GM12873 (cell line): ENCODE data around the gene RETSAT.

Experiments
- TF ChIP-seq, protein P1 (sequence below): IDR thresholded peaks from 2 replicates; pipeline ENCODE4 v1.5.1; 2012; ENCODE audit warnings: low read depth, mild to moderate bottlenecking, moderate library complexity, low read length, control low read depth; ENCODE audit not compliant: insufficient read depth; ENCODE audit errors: missing control alignments

The RETSAT gene

DNA sequence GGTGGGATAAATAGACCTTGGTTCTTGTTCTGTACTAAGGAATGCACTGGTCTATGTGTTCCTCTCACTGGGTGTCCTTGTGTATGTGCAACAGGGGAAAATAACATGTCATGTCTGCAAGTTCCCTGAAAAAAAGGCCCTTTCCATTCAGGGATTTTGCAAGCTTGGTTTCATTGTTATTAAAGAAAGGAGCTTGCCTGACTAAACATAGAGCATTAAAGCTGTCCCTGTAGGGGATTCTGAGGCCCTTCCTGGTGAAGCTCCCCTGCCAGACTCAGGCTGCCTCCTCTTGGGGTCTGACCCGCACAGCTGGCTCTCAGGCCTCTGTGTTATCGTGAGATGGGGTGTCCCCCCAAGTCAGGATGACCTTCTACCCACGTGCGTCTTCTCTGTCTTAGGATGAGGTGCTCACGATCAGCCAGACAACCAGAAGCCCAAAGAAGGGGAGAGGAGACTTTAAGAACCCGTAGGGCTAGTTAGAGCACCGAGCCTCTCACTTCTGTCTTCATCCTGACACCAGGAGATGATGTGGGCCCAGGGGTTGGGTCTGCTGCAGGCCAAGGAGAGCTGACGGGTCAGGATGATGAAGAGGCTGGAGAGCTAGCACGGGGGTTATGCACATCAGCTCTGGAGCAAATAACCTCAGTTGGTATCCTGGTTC lies 34.7 kb upstream of the RETSAT start:
- TF ChIP-seq, protein P1, sequence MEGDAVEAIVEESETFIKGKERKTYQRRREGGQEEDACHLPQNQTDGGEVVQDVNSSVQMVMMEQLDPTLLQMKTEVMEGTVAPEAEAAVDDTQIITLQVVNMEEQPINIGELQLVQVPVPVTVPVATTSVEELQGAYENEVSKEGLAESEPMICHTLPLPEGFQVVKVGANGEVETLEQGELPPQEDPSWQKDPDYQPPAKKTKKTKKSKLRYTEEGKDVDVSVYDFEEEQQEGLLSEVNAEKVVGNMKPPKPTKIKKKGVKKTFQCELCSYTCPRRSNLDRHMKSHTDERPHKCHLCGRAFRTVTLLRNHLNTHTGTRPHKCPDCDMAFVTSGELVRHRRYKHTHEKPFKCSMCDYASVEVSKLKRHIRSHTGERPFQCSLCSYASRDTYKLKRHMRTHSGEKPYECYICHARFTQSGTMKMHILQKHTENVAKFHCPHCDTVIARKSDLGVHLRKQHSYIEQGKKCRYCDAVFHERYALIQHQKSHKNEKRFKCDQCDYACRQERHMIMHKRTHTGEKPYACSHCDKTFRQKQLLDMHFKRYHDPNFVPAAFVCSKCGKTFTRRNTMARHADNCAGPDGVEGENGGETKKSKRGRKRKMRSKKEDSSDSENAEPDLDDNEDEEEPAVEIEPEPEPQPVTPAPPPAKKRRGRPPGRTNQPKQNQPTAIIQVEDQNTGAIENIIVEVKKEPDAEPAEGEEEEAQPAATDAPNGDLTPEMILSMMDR = no peak

DNA sequence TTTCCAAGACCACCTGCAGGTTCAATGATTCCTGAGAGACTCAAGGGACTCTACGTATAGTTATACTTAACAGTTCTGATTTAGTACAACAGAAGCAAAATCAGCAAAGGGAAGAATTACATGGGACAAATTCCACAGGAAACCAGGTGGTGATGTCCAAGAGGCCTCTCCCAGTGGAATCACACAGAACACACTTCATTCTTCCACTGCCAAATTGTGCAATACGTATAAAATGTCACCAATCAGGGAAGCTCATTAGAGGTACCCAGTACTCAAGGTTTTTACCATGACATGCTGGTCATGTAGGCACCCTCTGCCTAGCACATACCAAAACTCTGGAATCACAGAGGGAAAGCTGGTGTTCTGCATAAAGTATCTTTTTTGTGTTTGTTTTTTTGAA lies 33.4 kb upstream of the RETSAT start:
- TF ChIP-seq, protein P1 = no peak

DNA sequence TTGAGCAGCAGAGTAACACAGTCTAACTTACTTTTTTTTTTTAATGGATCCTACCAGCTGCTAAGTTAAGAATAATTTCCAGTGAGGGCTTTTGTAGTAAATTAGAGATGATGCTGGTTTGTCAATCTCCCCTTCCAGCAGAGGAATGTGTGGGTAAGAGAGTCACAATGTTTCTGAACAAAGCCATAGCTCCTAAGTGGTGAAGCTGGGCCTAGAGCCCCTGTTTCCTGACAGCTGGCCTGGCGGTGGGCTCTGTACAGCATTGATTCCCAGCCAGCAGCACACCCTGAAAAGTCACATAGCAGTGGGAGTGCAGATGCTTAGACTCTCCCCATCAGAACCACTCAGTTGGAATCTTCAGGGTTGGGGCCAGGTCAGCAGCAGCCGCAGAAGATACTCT lies 31.4 kb upstream of the RETSAT start:
- TF ChIP-seq, protein P1 = no peak

DNA sequence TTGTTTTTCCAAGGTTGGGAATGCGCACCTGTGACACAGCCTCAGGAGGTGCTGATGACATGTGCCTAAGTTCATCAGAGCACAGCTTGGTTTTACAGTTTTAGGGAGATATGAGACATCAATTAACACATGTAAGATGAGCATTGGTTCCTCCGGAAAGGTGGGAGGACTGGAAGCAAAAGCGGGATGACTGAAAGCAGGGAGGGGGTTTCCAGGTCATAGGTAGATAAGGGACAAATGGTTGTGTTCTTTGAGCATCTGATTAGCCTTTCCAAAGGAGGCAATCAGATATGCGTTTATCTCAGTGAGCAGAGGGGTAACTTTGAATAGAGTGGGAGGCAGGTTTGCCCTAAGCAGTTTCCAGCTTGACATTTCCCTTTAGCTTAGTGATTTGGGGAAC lies 29.5 kb upstream of the RETSAT start:
- TF ChIP-seq, protein P1 = no peak

DNA sequence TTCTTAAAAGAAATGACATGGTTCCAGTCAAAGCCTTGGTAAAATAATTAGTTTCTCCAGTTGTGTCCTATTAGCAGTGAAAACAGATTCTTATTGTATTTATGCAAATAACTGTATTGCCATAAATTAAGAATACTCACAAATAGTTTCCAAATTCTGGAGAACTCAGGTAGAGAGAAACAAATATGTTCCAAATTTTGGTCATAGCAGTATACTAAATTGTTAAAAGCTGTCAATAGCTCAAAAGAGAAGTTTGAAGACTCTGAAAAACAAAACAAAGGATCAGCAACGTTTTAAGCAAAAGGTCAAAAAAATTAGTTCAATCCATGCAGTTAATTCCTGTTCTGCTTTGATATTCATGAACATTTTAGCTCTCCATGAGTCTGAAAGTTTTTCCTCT lies 25.7 kb upstream of the RETSAT start:
- TF ChIP-seq, protein P1 = no peak

DNA sequence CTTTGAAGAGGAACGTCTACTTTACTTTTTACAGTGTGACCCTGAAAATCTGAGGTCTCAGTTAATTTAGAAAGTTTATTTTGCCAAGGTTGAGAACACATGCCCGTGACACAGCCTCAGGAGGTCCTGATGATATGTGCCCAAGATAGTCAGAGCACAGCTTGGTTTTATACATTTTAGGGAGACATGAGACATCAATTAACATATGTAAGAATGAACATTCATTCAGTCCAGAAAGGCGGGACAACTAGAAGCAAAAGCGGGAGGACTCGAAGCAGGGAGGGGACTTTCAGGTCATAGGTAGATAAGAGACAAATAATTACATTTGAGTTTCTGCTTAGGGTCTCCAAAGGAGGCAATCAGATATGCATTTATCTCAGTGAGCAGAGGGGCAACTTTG lies 23.9 kb upstream of the RETSAT start:
- TF ChIP-seq, protein P1 = no peak

DNA sequence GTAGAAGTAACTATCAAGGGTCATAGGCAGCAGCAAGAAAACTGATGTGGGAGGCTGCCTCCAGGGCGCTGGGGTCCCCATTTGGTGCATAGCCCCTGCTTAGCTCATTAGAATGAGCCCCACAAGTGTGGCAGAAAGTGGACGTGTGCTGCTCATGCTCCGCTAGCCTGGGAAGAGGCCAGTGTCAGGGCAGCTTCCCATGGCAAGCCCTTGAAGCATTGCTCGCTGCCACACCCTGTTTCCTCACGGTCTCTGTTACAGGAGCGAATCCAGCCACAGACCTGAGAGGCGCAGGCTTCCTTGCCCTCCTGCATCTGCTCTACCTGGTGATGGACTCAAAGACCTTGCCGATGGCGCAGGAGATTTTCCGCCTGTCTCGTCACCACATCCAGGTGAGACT lies 22.8 kb upstream of the RETSAT start:
- TF ChIP-seq, protein P1 = no peak
